ENCODE data around the gene SV2C. TPM values are rescaled to one million over a fixed set of nuclear protein-coding genes. Genes with fewer than 3 reads are reported as not detected.

Gene SV2C
- total and polyA plus RNA-seq, 2 of the 13 experiments (the other 11 are each of a cell fraction or from before 2014, with no cell fraction given): not detected

GRCh38 chr5:76333571-76333970, 250.4 kb downstream of the SV2C start:
- intact Hi-C loops (cut with micrococcal nuclease; ENCODE audit: unreplicated experiment): loop anchor here (5.0 kb wide), 1 partner anchor 54 kb away; no protein-coding TSS in a partner anchor
- no peak for TF ChIP-seq ZNF839 (CRISPR knock-in tag; IDR thresholded peaks at IDR 0.05; ENCODE audit: borderline replicate concordance)
- TF ChIP-seq ZNF318 (CRISPR knock-in tag; IDR thresholded peaks at IDR 0.05): no peak
- TF ChIP-seq HNF1A (IDR thresholded peaks at IDR 0.05; ENCODE audit: low read depth): no peak
- no peak for TF ChIP-seq HNF1A (CRISPR knock-in tag; IDR thresholded peaks at IDR 0.05; ENCODE audit: borderline replicate concordance)
- TF ChIP-seq ZNF589 (CRISPR knock-in tag; conservative IDR thresholded peaks at IDR 0.05): no peak
- TF ChIP-seq SATB2 (CRISPR knock-in tag; IDR thresholded peaks at IDR 0.05): no peak
- TF ChIP-seq ZSCAN30 (CRISPR knock-in tag; IDR thresholded peaks at IDR 0.05): no peak
- no peak for TF ChIP-seq MTF1 (CRISPR knock-in tag; IDR thresholded peaks at IDR 0.05)
- TF ChIP-seq UBTF (CRISPR knock-in tag; IDR thresholded peaks at IDR 0.05): no peak
- no peak for TF ChIP-seq MED13 (CRISPR knock-in tag; IDR thresholded peaks at IDR 0.05)
- TF ChIP-seq ZNF253 (CRISPR knock-in tag; IDR thresholded peaks at IDR 0.05; ENCODE audit: borderline replicate concordance): no peak

More at GRCh38 chr5:76333571-76333970, 250.4 kb downstream of the SV2C start:
- H3K4me1 ChIP-seq (ENCODE audit: insufficient read depth, low read length): peaks cover 43% of the 10 kb centered on the region
- H3K27ac ChIP-seq (ENCODE audit: extremely low read length, insufficient read depth, low read length): no peak overlapping the region
- no peaks in the 10 kb centered on the region for H3K9me3 ChIP-seq (ENCODE audit: low read length)
- no peak overlapping the region for H3K4me3 ChIP-seq (replicated peaks in 1 of 3; ENCODE audit: insufficient read depth in 1 of 3, low read depth in 2 of 3, low read length in 3 of 3)
- FAIRE-seq (no peak), DNase-seq (ENCODE audit: low spot score) (no peak), ATAC-seq (no peak)
- in situ Hi-C loops (cut with HindIII; ENCODE audit: extremely low pct_ligation_motif_present, low pct_unique_long_range_greater_than_20kb): no loop called here
- no peaks in the 10 kb centered on the region for H3K79me2 ChIP-seq (ENCODE audit: insufficient read depth, low read length)
- H2AFZ ChIP-seq (ENCODE audit: low read length): no peak overlapping the region
- WGBS (ENCODE audit: low lambda C conversion rate): 79% methylated on average over 4 of the region's 4 CpGs
- H3K27me3 ChIP-seq (ENCODE audit: control insufficient read depth in 1 of 2, insufficient read depth in 2 of 2, low read length in 2 of 2): no peaks in the 10 kb centered on the region
- no peak overlapping the region for H3K4me2 ChIP-seq (ENCODE audit: low read depth, low read length)
- H4K20me1 ChIP-seq (ENCODE audit: insufficient read depth, low read length): no peaks in the 10 kb centered on the region
- CTCF ChIA-PET (ENCODE audit: low intra/inter-chr PET ratio, low total read pairs): no interaction called here
- POLR2A ChIA-PET: no interaction called here
- no peaks in the 10 kb centered on the region for H3K36me3 ChIP-seq (replicated peaks in 1 of 2; ENCODE audit: control insufficient read depth in 1 of 2, insufficient read depth in 2 of 2, low read length in 2 of 2)
- no peak overlapping the region for H3K9ac ChIP-seq (ENCODE audit: insufficient read depth, low read depth, low read length)
- no TSS peak for BruUV-seq (replicated peaks)
